ENCODE results near the gene ZAP70.
A peak's percentile ranks its signal among the peaks of the same experiment; 100 is the strongest.

The ZAP70 gene

GRCh38 chr2:97717613-97717995, 4.2 kb downstream of the ZAP70 start:
- no peak for DNase-seq (ENCODE audit: low read depth)

DNA sequence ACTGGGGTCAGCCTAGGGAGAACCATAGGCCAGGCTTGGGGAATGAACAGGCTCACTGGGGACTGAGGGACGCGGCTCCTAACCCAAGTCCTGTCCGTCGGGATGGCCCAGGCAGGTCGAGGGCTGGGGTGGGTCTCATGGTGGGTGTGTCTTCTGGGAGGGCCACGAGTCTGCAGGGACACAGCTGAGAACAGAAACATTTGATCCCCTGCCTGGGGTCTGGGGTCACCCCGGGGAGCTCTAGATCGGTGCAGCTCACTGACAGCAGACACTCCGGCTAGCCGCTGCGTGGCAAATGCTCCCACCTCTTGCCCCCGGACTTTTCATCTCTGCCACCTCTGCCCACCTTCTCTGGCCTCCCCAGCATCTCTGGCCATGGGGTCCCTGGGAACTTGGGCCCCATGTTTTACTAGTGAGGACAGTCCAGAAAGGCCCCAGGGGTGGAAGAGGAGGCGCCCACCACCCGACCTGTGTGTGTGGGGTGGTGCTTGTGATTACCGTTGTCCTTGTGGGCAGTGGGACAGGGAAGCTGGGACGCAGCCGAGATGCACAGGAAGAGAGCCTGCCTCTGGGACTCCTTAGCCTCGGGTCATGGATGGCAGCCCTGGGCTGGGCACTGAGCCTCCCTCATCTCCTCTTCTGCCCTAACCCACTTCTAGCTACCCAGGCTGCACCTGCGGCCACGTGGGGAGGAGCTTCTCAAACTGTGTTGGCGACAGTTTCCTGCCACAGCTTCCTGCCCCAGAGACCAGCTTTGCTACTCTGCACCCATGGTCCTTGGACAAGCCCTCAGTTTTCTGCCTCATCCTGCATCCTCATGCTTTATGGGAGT, 4.9 kb downstream of the ZAP70 start:
- peak; percentile 53 for DNase-seq (ENCODE audit: low read depth)

DNA sequence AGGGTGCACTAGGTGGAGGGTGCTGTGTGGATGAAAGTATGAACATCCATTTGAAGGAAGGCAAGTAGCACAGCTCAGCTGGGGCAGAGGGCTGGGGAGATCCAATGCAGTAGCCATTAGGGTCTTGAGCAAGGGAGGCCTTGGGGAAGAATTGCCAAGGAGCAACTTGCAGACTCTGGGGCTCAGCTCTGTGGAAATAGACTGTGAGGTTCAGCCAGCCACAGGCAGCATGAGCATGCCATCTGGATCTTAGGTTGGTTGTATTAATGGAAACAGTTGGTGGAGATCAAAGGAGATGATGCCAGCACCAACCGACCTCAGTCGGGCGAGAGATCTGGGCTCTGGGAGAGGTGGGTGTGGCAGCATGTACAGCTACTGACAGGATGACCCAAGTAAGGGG, 5.6 kb downstream of the ZAP70 start:
- DNase-seq (ENCODE audit: low read depth): no peak

- DNase-seq (ENCODE audit: low read depth): no peak
Observed at GRCh38 chr2:97719362-97720155, 6.2 kb downstream of the ZAP70 start.

DNA sequence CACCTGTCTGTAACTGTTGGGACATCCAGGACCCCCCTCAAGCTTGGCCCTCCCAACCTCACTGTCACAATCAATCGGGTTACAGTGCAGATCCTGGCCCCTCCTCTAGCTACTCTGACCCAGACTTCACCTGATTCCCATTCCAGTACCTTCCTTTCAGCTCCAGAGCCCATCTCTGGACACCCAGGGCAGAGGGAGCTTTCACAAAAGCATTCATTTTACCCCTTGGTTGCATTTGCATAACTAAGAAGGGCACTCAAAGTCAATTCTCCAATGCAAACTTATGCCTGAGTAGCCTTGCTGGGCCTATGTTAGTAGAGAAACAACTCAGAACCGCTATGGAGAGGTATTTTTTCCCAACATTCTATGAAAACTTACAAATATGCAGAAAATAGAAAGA, 7.4 kb downstream of the ZAP70 start:
- DNase-seq (ENCODE audit: low read depth): no peak

DNA sequence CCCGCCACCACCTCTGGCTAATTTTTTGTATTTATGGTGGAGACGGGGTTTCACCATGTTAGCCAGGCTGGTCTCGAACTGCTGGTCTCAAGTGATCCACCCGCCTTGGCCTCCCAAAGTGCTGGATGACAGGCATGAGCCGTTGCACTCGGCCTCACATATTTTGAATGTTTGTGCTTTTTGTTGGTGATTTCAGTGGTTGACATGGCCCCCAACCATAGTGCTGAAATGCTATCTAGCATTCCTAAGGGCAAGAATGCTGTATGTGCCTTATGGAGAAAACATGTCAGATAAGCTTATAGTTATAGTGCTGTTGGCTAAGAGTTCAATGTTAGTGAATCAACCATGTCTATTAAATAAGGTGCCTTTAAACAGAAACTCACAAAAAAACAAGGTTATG, 8.9 kb downstream of the ZAP70 start:
- DNase-seq (ENCODE audit: low read depth): no peak

DNA sequence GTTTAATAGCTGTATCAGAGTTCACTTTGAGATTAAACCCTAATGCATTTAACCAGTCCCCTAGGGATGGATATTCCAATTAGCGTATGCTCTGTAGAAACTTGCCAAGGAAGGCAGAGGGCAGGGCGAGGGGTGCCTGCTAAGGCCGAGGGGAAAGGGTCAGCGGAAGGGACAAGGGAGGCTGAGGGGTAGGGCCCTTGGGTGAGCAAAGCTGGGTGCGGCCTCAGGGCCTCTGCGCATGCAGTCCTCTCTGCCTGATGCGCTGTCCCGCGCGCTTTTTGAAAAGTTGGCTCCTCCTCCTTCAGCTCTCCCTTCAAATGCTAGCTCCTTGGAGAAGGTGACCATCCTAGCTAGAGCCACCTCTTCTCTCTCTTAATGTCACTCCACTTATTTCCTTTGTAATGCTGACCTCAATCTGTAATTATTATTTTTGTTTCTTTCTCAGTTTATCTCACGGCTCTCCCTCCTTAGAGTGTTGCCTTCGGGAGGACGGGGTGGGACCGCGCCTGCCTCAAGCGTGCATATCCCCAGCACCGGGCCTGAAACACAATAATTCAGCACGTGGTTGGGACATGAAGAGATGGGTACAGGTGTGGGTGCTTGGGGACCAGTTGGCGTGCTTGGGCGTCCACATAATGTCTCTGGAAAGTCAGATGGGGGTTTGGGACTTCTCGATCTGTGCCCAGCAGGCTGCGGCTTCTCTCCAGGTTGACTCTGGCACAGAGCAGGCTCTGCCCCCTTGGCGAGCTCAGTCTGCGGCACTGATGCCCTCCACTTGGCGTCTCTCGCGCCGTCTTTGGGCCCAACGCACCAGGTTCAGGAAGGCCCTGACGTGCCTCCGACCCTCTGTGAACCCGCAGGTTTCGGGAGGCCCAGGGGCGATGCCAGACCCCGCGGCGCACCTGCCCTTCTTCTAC, 10.0 kb downstream of the ZAP70 start:
- no peak for DNase-seq (ENCODE audit: low read depth)

DNA sequence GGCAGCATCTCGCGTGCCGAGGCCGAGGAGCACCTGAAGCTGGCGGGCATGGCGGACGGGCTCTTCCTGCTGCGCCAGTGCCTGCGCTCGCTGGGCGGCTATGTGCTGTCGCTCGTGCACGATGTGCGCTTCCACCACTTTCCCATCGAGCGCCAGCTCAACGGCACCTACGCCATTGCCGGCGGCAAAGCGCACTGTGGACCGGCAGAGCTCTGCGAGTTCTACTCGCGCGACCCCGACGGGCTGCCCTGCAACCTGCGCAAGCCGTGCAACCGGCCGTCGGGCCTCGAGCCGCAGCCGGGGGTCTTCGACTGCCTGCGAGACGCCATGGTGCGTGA, 10.7 kb downstream of the ZAP70 start:
- no peak for DNase-seq (ENCODE audit: low read depth)

DNA sequence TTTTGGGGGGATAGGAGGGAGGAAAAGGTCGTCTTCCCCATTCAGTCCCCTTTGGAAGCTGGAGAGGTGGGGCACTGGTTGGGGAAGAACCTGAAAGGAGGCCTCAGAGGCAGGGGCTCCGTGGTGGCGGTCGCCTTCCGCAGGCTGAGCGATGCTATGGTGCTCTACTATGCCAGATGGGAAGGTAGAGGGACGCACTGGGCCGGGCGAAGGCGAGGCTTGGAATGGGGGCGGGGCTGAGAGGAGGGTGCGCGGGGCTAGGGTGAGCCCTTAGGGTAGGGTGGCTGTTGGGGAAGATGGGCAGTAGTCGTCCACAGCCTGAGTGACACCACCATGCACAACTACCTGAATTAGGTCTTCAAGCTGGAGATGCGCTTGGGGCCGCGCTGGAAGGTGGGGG, 11.1 kb downstream of the ZAP70 start:
- DNase-seq (ENCODE audit: low read depth): no peak

DNA sequence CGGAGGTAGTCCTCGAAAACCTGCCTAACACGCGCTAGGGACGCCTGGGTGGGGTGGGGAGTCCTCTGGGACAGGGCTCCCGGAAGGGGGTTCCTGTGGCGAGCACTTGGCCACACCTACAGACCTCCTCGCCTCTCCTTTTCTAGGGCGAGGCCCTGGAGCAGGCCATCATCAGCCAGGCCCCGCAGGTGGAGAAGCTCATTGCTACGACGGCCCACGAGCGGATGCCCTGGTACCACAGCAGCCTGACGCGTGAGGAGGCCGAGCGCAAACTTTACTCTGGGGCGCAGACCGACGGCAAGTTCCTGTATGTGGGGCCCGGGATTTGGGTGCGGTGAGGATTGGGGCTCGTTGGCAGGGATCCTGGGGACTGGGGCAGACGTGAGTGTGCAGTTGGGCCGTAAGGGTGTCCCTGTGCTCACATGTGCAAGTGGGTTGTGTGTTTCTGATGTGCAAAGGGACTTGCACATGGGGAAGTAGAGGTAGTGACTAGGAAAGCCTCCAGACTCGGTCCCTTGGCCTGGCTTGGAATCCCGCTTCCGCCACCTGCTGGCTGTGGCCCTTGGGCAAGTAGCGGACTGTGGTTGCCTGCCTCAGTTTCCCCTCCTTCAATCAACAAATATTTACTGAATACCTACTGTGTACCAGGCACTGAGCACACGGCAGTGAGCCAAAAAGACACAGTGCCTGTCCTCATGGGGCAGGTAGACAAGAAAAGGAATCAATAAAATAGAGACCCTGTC, 11.7 kb downstream of the ZAP70 start:
- no peak for DNase-seq (ENCODE audit: low read depth)

DNA sequence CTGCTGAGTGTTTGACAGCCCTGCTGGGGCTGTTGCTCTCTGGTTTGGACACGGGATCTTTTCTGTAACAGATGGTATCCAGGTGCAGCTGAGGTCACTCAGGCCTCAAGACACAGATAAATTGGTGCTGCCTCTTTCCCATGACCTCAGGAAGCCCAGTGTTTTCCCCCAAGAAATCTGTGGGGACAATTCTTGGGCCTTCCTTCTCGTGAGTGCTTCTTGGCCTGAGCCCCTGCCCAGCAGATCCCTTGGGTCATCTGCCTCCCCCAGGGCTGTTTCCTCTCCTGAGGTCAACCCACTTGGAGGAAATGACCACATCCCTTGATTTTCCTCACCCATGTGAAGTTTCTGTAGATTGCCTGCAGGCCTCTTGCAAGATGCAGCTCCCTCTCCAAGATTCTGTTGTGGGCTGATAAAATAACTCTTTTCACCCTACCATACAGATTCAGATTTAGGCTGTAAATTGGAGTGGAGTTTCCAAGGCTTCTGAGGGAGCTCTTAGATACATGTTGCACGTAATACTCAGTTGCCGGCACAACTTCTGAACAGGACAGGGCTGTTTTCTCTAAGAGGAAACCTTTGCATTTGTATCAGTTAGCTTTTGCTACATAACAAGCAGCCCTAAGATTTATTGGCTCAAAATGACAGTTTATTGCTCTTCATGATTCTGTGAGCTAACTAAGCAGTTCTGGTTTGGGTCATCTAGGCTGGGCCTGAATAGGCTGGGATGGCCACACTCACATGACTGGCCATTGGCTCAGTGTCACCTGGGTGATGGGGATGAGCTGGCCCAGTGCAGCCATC, 13.1 kb downstream of the ZAP70 start:
- DNase-seq (ENCODE audit: low read depth): no peak

- no peak for DNase-seq (ENCODE audit: low read depth)
Observed at GRCh38 chr2:97727296-97727695, 13.9 kb downstream of the ZAP70 start.

GRCh38 chr2:97728091-97728731, 14.8 kb downstream of the ZAP70 start:
- DNase-seq (ENCODE audit: low read depth): no peak

- DNase-seq (ENCODE audit: low read depth): no peak
Observed at GRCh38 chr2:97730245-97730644, 16.9 kb downstream of the ZAP70 start.

GRCh38 chr2:97731274-97732020, 18.1 kb downstream of the ZAP70 start:
- no peak for DNase-seq (ENCODE audit: low read depth)

- DNase-seq (ENCODE audit: low read depth): no peak
Observed at GRCh38 chr2:97732436-97733340, 19.3 kb downstream of the ZAP70 start.

DNA sequence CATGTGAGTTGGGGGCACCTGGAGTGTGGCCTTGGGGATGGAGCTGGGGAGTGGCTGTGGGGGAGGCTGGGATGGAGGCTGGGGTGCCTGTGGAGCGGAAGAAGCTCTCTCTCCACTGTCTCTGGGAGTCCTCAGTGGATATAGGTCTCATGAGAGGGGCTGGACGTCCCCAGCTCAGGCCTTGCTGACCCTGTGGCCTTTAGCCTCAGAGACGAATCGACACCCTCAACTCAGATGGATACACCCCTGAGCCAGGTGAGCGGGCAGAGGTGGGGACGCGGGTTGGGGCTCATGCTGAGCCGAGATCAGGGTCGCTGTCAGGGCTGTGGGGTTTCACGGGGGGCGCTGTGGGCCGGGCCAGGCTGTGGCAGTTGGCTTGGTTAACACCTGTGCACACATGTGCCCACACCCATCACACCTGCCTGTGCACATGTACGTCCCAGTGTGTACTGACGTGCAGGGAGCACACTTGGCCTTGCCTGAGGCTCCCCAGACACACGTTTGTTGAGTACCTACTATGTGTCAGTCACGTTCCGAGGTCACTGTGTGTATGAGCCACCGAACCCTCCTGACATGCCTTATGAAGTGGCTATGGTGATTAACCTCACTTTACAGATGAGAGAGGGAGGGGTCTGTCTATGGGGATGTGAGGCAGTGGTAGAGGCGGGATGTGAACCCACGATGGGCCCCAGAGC, 20.1 kb downstream of the ZAP70 start:
- DNase-seq (ENCODE audit: low read depth): no peak

All from stimulated activated CD8-positive, alpha-beta memory T cell treated with anti-CD3 and anti-CD28 coated beads, Interleukin-15, amount 100 ng/mL, for 1 hour (primary cell).